ENCODE results near the gene RACGAP1. TPM values are rescaled to one million over a fixed set of nuclear protein-coding genes. Genes with fewer than 3 reads are reported as not detected.

RACGAP1 gene
- total and polyA plus RNA-seq, 2 experiments from 2014 or later, result 35.4 to 55.4 TPM

DNA sequence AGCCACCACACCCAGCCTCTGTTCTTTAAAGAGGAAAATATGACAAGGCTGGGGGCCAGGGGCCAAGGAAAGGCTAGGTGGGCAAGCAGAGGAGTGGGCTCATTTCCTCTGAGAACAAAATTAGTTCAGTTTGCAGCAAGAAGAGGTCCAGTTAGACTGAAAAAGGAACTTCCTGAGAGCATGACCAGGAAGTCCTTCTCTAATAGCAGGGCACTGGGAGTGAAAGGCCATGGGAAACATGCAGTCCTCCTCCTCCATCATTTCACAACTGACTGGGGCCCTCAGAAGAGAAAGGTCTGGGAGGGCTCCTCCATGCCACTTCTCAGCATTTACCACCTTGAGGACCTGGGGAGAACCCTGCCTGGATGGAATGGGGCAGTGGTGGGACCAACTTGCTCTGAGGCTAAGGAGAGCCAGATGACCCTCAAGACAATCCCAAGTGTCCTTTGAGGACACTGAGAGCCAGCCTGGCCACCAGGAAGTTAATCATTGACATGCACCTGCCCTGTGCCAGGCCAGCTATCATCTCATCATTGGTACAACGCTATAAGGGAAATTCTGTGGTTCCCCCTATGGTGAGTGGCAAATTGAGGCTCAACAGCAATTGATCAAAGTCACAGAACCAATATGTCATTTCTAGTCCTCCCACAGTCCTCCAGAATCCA, 72.8 kb downstream of the RACGAP1 start:
- 96 to 100% methylated on average over 1 of the region's 1 CpG for WGBS, 2 experiments (ENCODE audit: low coverage in 1 of 2, low lambda C conversion rate in 2 of 2, missing lambda C conversion rate in 2 of 2)
- Histone ChIP-seq H3K9me3 (ENCODE audit: low read depth) (no peaks in the 10 kb centered on the region), H3K27ac (no peak overlapping the region), H4K20me1 (ENCODE audit: insufficient read depth) (no peaks in the 10 kb centered on the region), H3K79me2 (ENCODE audit: insufficient read depth) (no peaks in the 10 kb centered on the region), H3K9ac (no peak overlapping the region), H3K9me2 (ENCODE audit: insufficient read depth) (no peaks in the 10 kb centered on the region), H3K36me3 (ENCODE audit: low read depth) (no peaks in the 10 kb centered on the region), H3K4me3 (no peak overlapping the region), H2AFZ (no peak overlapping the region), H3F3A (ENCODE audit: insufficient read depth) (no peaks in the 10 kb centered on the region), H3K4me1 (ENCODE audit: insufficient read depth) (no peaks in the 10 kb centered on the region), H3K4me2 (ENCODE audit: unreplicated experiment) (no peak overlapping the region), H3K27me3 (replicated peaks; ENCODE audit: insufficient read depth) (peaks cover 27% of the 10 kb centered on the region)
- in situ Hi-C loops (cut with MboI), result no loop called here
- DNase-seq, result no peak
- no peak for TF ChIP-seq EZH2 (IDR thresholded peaks at IDR 0.05; ENCODE audit: insufficient read depth, poor library complexity, severe bottlenecking)
- TF ChIP-seq EZH2phosphoT487 (IDR thresholded peaks at IDR 0.05; ENCODE audit: insufficient read depth, low read depth), result no peak

DNA sequence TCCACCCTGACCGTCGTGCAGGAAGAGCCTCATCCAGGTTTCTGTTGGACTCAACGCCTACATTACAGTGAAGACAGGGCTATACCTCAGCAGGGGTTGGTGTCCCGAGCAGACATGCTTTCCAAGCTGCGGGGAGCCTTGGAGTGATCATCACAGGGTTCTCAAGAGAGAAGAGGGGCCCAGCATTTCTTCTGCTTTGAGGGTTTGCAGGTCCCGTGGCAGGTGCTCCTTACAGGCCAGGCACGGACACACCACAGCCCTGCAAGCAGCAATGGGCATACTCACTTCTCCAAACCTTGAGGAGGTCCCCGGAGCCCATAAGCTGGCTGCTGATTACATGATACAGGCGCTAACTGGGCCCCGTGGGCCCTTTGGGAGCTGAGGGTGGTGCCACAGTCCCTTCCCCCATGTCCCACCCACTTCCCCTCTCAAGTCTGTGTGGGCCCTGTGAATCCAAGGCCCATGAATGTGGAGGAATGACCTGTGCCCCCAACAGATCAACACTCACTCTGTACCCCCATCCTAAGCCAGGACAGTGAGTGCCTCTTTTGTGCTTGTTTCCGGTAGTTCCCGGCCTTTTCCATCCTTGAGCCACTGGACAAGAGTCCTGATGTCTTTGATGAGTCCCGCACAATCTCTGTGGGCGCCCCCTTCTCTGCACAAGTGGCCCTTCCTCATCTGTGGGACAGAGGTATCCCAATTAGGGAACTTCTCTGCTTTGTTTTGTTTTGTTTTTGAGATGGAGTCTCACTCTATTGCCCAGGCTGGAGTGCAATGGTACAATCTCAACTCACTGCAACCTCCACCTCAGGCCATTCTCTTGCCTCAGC, 73.7 kb downstream of the RACGAP1 start:
- Histone ChIP-seq H3K27ac (no peak overlapping the region), H3F3A (ENCODE audit: insufficient read depth) (no peaks in the 10 kb centered on the region), H3K27me3 (replicated peaks; ENCODE audit: insufficient read depth) (peaks cover 24% of the 10 kb centered on the region), H3K9ac (no peak overlapping the region), H2AFZ (no peak overlapping the region), H3K9me3 (ENCODE audit: low read depth) (no peaks in the 10 kb centered on the region), H3K79me2 (ENCODE audit: insufficient read depth) (no peaks in the 10 kb centered on the region), H3K36me3 (ENCODE audit: low read depth) (no peaks in the 10 kb centered on the region), H3K4me1 (ENCODE audit: insufficient read depth) (no peaks in the 10 kb centered on the region), H3K9me2 (ENCODE audit: insufficient read depth) (no peaks in the 10 kb centered on the region), H4K20me1 (ENCODE audit: insufficient read depth) (no peaks in the 10 kb centered on the region), H3K4me2 (ENCODE audit: unreplicated experiment) (no peak overlapping the region), H3K4me3 (no peak overlapping the region)
- no peak for DNase-seq
- in situ Hi-C loops (cut with MboI), result no loop called here
- TF ChIP-seq EZH2phosphoT487 (IDR thresholded peaks at IDR 0.05; ENCODE audit: insufficient read depth, low read depth) (no peak), EZH2 (IDR thresholded peaks at IDR 0.05; ENCODE audit: insufficient read depth, poor library complexity, severe bottlenecking) (no peak)
- 68 to 71% methylated on average over 14 of the region's 14 CpGs for WGBS, 2 experiments (ENCODE audit: low coverage in 1 of 2, low lambda C conversion rate in 2 of 2, missing lambda C conversion rate in 2 of 2)

DNA sequence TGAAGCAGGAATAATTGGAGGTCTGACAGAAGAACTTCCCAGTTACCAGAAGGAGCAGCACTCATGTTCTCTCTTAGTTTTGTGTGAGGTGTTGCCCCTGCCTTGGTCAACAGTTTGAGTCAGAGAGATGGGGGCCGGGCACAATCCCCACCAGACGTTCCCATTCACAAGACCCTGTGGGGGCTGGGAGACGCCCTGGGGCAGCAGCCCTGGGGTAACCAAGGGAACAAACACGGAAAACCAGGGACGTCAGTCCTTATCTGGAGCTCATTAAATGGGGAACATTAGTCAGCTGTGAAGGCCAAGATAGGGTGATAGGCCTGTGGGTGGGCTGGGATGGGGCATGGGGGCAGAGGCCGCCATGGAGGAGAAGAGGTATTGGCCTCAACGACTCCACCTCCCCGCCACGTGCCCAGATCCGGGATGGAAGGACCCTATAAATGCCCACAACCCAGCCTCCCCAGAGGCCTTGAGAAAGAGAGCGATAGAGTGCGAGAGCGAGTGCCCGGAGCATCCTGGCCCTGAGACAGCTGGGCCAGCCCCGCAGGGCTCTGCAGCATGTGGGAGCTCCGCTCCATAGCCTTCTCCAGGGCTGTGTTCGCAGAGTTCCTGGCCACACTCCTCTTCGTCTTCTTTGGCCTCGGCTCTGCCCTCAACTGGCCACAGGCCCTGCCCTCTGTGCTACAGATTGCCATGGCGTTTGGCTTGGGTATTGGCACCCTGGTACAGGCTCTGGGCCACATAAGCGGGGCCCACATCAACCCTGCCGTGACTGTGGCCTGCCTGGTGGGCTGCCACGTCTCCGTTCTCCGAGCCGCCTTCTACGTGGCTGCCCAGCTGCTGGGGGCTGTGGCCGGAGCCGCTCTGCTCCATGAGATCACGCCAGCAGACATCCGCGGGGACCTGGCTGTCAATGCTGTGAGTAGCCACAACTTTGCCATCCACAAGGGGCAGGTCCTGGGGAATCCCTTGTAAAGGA, 74.7 kb downstream of the RACGAP1 start, which contains the start of gene AQP2:
Gene AQP2 (plus strand): TSS at position 465 of the 979 bp plus-strand sequence. CDS start 94 bp downstream, at position 559.
- Histone ChIP-seq H2AFZ (no peak within 1 kb of the TSS), H3K27me3 (replicated peaks; ENCODE audit: insufficient read depth) (peaks cover 16% of the 10 kb centered on the region), H4K20me1 (ENCODE audit: insufficient read depth) (no peaks in the 10 kb centered on the region), H3K36me3 (ENCODE audit: low read depth) (no peaks in the 10 kb centered on the region), H3K4me2 (ENCODE audit: unreplicated experiment) (no peak within 1 kb of the TSS), H3K9me3 (ENCODE audit: low read depth) (no peaks in the 10 kb centered on the region), H3F3A (ENCODE audit: insufficient read depth) (no peaks in the 10 kb centered on the region), H3K9ac (no peak within 1 kb of the TSS), H3K27ac (no peak within 1 kb of the TSS), H3K4me3 (no peak within 1 kb of the TSS), H3K9me2 (ENCODE audit: insufficient read depth) (no peaks in the 10 kb centered on the region), H3K79me2 (ENCODE audit: insufficient read depth) (no peaks in the 10 kb centered on the region), H3K4me1 (ENCODE audit: insufficient read depth) (no peaks in the 10 kb centered on the region)
- in situ Hi-C loops (cut with MboI), result no loop called here
- DNase-seq, result no peak
- TF ChIP-seq EZH2 (IDR thresholded peaks at IDR 0.05; ENCODE audit: insufficient read depth, poor library complexity, severe bottlenecking) (no peak), EZH2phosphoT487 (IDR thresholded peaks at IDR 0.05; ENCODE audit: insufficient read depth, low read depth) (no peak)
- 78 to 83% methylated on average over 31 to 32 of the region's 32 CpGs for WGBS, 2 experiments (ENCODE audit: low coverage in 1 of 2, low lambda C conversion rate in 2 of 2, missing lambda C conversion rate in 2 of 2)

DNA sequence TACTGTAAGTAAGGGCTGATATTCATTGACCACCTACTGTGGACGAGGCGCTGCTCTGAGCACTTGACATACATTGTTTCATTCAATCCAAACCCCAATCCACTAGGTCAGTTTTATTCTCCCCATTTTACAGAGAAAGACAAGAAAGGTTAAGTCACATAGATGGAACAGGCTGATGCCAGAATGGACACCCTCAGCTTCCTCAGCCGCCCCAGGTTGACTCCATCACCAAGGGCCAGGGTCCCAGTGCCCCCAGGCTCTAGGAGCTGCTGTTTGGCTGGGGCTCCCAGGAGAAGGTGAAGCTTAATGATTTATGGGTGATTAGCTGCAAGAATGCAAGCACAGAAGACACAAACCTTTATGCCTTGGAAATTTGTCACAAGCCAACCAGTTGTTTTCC, 75.4 kb downstream of the RACGAP1 start:
- Histone ChIP-seq H3K79me2 (ENCODE audit: insufficient read depth) (no peaks in the 10 kb centered on the region), H4K20me1 (ENCODE audit: insufficient read depth) (no peaks in the 10 kb centered on the region), H3K36me3 (ENCODE audit: low read depth) (no peaks in the 10 kb centered on the region), H3K4me1 (ENCODE audit: insufficient read depth) (no peaks in the 10 kb centered on the region), H3K27me3 (replicated peaks; ENCODE audit: insufficient read depth) (peaks cover 9% of the 10 kb centered on the region), H2AFZ (no peak overlapping the region), H3K9me3 (ENCODE audit: low read depth) (no peaks in the 10 kb centered on the region), H3K27ac (no peak overlapping the region), H3K4me3 (no peak overlapping the region), H3K9me2 (ENCODE audit: insufficient read depth) (no peaks in the 10 kb centered on the region), H3K4me2 (ENCODE audit: unreplicated experiment) (no peak overlapping the region), H3K9ac (no peak overlapping the region), H3F3A (ENCODE audit: insufficient read depth) (no peaks in the 10 kb centered on the region)
- no peak for DNase-seq
- 85 to 86% methylated on average over 3 of the region's 3 CpGs for WGBS, 2 experiments (ENCODE audit: low coverage in 1 of 2, low lambda C conversion rate in 2 of 2, missing lambda C conversion rate in 2 of 2)
- in situ Hi-C loops (cut with MboI), result no loop called here
- TF ChIP-seq EZH2 (IDR thresholded peaks at IDR 0.05; ENCODE audit: insufficient read depth, poor library complexity, severe bottlenecking), result no peak
- no peak for TF ChIP-seq EZH2phosphoT487 (IDR thresholded peaks at IDR 0.05; ENCODE audit: insufficient read depth, low read depth)

All from GM23248 (cell line).